RCC 7860 (cell line): ENCODE measurements around the gene BLOC1S1.
A peak's percentile ranks its signal among the peaks of the same experiment; 100 is the strongest.

Experiments
- DNase-seq: peaks from one replicate; pipeline ENCODE4 v3.0.0-alpha.2; 2015; ENCODE audit warnings: low spot score
- FAIRE-seq: peaks from 2 replicates; lab custom pipeline; 2012; peaks lifted over from hg19 to GRCh38; lab: Jason Lieb, UNC

Gene BLOC1S1

GRCh38 chr12:55726971-55727370 lies 11.1 kb downstream of the BLOC1S1 start:
- FAIRE-seq: no peak
- DNase-seq: no peak

GRCh38 chr12:55727643-55728185 lies 11.9 kb downstream of the BLOC1S1 start:
- FAIRE-seq (no peak), DNase-seq (peak; percentile 74)

GRCh38 chr12:55728186-55728938 lies 12.5 kb downstream of the BLOC1S1 start:
- FAIRE-seq (no peak), DNase-seq (no peak)

GRCh38 chr12:55728939-55729818 lies 13.3 kb downstream of the BLOC1S1 start, which contains the start of gene CD63:
Gene CD63 (minus strand): TSS chr12:55729009. CDS start chr12:55728341, 668 bp downstream.
- peak; percentile 51 for FAIRE-seq
- DNase-seq: peak; percentile 78

- DNase-seq: peak; percentile 52
- no peak for FAIRE-seq
Observed at GRCh38 chr12:55729819-55730818, 14.3 kb downstream of the BLOC1S1 start.

GRCh38 chr12:55732288-55732687 lies 16.4 kb downstream of the BLOC1S1 start:
- FAIRE-seq: no peak
- DNase-seq: no peak

GRCh38 chr12:55733021-55733555 lies 17.2 kb downstream of the BLOC1S1 start:
- FAIRE-seq: no peak

GRCh38 chr12:55733858-55734257 lies 18.0 kb downstream of the BLOC1S1 start:
- no peak for DNase-seq
- FAIRE-seq: no peak

More at GRCh38 chr12:55733021-55733555, 17.2 kb downstream of the BLOC1S1 start:
- no peak for DNase-seq

GRCh38 chr12:55734595-55734994 lies 18.7 kb downstream of the BLOC1S1 start:
- FAIRE-seq: no peak
- DNase-seq: no peak

GRCh38 chr12:55736076-55736475 lies 20.2 kb downstream of the BLOC1S1 start:
- DNase-seq (no peak), FAIRE-seq (no peak)

- DNase-seq (peak; percentile 55), FAIRE-seq (no peak)
Observed at GRCh38 chr12:55736780-55737580, 21.1 kb downstream of the BLOC1S1 start.

- DNase-seq (no peak), FAIRE-seq (no peak)
Observed at GRCh38 chr12:55737581-55738122, 21.8 kb downstream of the BLOC1S1 start.

- DNase-seq: peak; percentile 54
Observed at GRCh38 chr12:55738123-55739024, 22.5 kb downstream of the BLOC1S1 start.

GRCh38 chr12:55739025-55739378 lies 23.2 kb downstream of the BLOC1S1 start:
- no peak for DNase-seq
- FAIRE-seq: no peak

More at GRCh38 chr12:55738123-55739024, 22.5 kb downstream of the BLOC1S1 start:
- peak; percentile 76 for FAIRE-seq

- no peak for FAIRE-seq
- DNase-seq: no peak
Observed at GRCh38 chr12:55741931-55742680, 26.3 kb downstream of the BLOC1S1 start.

- FAIRE-seq (no peak), DNase-seq (peak; percentile 41)
Observed at GRCh38 chr12:55742719-55743405, 27.0 kb downstream of the BLOC1S1 start, which contains the start of gene GDF11. Gene GDF11 (plus strand): TSS chr12:55743122. CDS start chr12:55743317, 195 bp downstream.
